Measurements from ENCODE around the gene LRRC4B. TPM values are rescaled to one million over a fixed set of nuclear protein-coding genes. Genes with fewer than 3 reads are reported as not detected.
A peak's percentile ranks its signal among the peaks of the same experiment; 100 is the strongest.

Gene LRRC4B
- polyA plus RNA-seq, 6 donors from 2014 or later = 0.10 TPM; not detected in 5

DNA sequence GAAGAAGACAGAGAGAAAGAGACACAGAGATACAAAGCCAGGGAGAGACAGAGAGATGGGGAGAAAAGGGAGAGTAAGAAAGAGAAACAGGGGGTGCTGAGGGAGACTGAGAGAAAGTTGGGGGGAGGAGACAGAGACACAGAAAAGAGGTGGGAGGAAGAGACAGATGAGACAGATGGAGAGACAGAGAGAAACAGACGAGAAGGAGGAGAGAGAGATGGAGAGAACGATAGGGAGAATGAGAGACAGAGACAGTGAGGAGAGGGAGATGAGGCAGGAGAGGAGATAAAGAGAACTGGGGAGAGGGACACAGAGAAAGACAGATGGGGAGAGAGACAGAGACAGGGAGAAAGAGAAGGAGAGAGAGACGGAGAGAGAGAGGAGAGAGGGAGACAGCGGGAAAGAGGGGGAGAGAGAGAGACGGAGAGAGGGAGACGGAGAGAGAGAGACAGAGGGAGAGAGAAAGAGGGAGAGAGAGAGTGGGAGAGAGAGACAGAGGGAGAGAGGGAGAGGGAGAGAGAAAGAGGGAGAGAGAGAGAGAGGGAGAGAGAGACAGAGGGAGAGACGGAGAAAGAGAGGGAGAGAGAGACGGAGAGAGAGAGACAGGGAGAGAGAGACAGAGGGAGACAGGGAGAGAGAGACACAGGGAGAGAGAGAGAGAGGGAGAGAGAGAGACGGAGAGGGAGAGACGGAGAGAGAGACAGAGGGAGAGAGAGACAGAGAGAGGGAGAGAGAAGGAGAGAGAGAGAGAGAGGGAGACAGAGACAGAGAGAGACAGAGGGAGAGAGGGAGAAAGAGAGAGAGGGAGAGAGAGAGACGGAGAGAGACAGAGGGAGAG lies 69.8 kb downstream of the LRRC4B start:
- Mint-ChIP-seq H3K4me1 (peaks cover 0 to 10% (median 2%) of the 10 kb centered on the region in 3 donors), H3K27me3 (no peaks in the 10 kb centered on the region), H3K4me3 (no peak overlapping the region), H3K9me3 (no peaks in the 10 kb centered on the region), H3K27ac (no peak overlapping the region), H3K36me3 (no peaks in the 10 kb centered on the region)
- ATAC-seq (ENCODE audit: low read depth in 2 of 2) = no peak
- DNase-seq = no peak

DNA sequence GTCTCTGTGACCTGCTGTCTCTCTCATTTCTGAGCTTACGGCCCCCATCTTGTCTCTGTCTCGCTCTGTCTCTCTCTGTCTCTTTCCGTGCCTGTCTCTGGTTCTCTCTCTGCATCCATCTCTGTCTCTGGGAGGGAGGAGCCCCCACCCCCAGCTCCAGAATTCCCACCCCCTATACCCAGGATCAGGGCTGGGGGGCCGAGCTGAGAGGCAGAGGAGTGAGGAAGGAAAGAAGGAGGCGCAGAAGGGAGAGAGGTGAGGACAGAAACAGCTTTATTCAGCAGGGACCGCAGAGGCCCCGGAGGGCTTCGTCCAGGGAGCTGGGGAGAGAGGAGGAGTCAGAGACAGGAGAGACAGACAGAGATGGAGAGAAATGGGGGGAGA lies 71.2 kb downstream of the LRRC4B start:
- DNase-seq (no peak), ATAC-seq (ENCODE audit: low read depth in 2 of 2) (no peak)
- no peaks in the 10 kb centered on the region for H3K9me3 Mint-ChIP-seq
- H3K27ac Mint-ChIP-seq = no peak overlapping the region
- no peak overlapping the region for H3K4me3 Mint-ChIP-seq
- peaks cover 7 to 14% (median 7%) of the 10 kb centered on the region in 3 donors for H3K4me1 Mint-ChIP-seq
- H3K27me3 Mint-ChIP-seq = peaks cover 0 to 4% (median 0%) of the 10 kb centered on the region in 3 donors
- no peaks in the 10 kb centered on the region for H3K36me3 Mint-ChIP-seq

DNA sequence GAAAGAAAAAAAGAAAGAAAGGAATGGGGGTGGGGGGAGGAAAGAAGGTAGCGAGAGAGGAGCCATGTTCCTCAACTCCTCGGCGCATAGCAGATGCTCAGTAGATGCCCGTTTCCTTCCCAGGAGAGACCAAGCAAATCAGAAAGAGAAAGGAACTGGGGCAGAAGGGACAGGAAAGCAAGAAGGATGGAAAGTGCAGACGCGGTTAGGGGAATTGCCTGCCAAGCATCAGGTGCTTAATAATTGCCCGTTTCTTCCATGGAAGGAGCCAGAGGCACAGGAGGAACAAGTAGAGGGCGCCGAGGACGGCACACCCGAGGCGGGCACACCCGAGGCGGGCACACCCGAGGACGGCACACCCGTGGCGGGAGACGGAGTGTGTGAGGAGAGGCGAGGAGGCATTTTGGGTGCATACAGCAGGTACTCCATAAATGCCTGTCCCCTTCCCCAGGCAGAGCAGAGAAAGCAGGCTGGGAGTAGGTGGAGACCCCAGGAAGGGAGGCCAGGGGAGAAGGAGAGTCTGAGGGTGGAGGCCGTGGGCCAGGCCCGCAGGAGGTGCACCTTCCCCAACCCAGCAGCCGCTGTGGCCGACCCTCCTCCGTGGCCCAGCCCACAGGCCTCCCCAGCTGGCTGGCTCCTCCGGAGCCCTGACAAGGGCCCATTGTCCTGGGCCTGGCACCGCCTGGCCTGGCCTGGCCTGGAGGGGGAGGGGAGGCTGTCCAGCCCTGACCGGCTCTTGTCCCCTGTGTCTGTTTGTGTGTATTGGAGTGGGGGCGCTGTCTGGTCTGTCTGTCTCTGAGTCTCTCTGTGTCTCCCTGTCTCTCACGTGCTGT lies 71.8 kb downstream of the LRRC4B start:
- ATAC-seq (ENCODE audit: low read depth in 2 of 2) = no peak
- Mint-ChIP-seq H3K27me3 (peaks cover 0 to 10% (median 4%) of the 10 kb centered on the region in 3 donors), H3K9me3 (no peaks in the 10 kb centered on the region), H3K36me3 (no peaks in the 10 kb centered on the region), H3K4me3 (no peak overlapping the region), H3K27ac (peak overlapping the region in 1 of 6 donors; percentile 11), H3K4me1 (peaks cover 11 to 17% (median 13%) of the 10 kb centered on the region in 3 donors)
- no peak for DNase-seq

GRCh38 chr19:50495020-50495531 lies 73.2 kb downstream of the LRRC4B start:
- Mint-ChIP-seq H3K4me3 (no peak overlapping the region), H3K36me3 (no peaks in the 10 kb centered on the region), H3K4me1 (peaks cover 20 to 23% (median 22%) of the 10 kb centered on the region in 3 donors), H3K9me3 (no peaks in the 10 kb centered on the region), H3K27me3 (peaks cover 0 to 16% (median 4%) of the 10 kb centered on the region in 3 donors), H3K27ac (peak overlapping the region in 1 of 6 donors; percentile 1)
- DNase-seq (no peak), ATAC-seq (ENCODE audit: low read depth in 2 of 2) (no peak)

DNA sequence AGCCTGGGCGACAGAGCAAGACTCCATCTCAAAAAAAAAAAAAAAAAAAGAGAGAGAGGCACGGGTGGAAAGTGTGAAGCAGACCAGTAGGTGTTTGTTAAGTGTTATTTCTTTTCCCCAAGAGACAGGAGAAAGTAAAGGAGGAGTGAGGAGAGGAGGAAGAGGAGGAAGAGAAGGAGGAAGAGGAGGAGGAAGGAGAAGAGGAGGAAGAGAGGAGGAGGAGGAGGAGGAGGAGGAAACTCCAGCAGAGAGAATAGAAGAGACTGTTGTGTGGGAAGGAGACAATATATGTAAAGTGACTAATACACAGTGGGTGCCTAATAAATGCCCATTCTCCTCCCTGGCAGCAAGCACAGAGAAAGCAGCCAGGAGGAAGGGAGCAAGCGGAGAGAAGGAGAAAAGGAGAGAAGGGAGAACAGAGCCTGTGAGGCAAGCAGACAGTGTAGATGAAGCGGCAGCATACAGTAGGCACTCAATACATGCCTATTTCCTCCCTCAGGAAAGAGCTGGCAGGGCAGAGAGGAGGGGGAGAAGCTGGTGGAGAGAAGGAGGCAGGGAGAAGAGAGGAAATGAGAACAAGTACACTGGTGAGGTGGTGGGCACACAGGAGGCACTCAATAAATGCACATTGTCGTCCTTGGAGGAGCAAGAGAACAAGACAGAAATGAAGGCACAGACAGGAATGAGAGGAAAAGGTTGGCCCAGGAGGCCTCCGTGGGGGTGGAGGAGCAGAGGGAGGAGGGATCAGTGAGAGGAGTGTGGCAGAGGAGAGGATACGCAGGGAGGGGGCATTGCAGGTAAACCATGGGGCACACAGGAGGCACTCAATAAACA lies 73.8 kb downstream of the LRRC4B start:
- H3K4me1 Mint-ChIP-seq = peaks cover 24 to 25% (median 25%) of the 10 kb centered on the region in 3 donors
- H3K27ac Mint-ChIP-seq = peak overlapping the region in 2 of 6 donors; percentile 72 to 81
- H3K36me3 Mint-ChIP-seq = peaks cover 0 to 5% of the 10 kb centered on the region in 2 donors
- peaks cover 0 to 16% (median 4%) of the 10 kb centered on the region in 3 donors for H3K27me3 Mint-ChIP-seq
- H3K4me3 Mint-ChIP-seq = no peak overlapping the region
- H3K9me3 Mint-ChIP-seq = no peaks in the 10 kb centered on the region
- DNase-seq (no peak), ATAC-seq (ENCODE audit: low read depth in 2 of 2) (no peak)

DNA sequence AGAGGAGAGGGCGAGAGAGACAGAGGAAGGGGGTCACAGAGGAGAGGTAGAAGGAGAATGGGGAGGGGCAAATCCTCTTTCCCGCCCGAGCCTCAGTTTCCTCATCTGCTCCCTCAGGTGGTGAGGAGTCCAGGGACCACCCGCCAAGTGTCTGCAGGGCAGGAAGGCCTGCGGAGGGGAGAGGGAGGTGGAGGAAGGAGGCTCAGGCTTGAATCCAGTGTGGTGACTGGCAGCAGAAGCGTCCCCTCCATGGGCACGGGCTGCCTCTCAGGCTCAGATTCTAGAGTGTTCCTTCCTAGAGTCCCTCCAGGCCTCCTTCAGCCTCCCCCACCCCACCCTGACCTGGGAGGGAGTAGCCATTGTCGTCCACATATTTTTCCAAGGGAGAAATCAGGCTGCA lies 75.1 kb downstream of the LRRC4B start:
- Mint-ChIP-seq H3K27ac (no peak overlapping the region), H3K4me3 (no peak overlapping the region), H3K9me3 (no peaks in the 10 kb centered on the region), H3K27me3 (peaks cover 0 to 16% (median 4%) of the 10 kb centered on the region in 3 donors), H3K36me3 (peaks cover 0 to 18% of the 10 kb centered on the region in 2 donors), H3K4me1 (peaks cover 36 to 37% (median 36%) of the 10 kb centered on the region in 3 donors)
- DNase-seq = no peak
- ATAC-seq (ENCODE audit: low read depth in 2 of 2) = no peak

GRCh38 chr19:50492303-50493052 lies 75.8 kb downstream of the LRRC4B start:
- peak; percentile 91 to 94 for ATAC-seq (ENCODE audit: low read depth in 2 of 2)
- peaks cover 0 to 18% of the 10 kb centered on the region in 2 donors for H3K36me3 Mint-ChIP-seq
- H3K4me1 Mint-ChIP-seq = peaks cover 39 to 44% (median 42%) of the 10 kb centered on the region in 3 donors
- H3K27ac Mint-ChIP-seq = peak overlapping the region in 3 of 6 donors; percentile 35 to 85 (median 77)
- H3K4me3 Mint-ChIP-seq = peak overlapping the region in 1 of 8 donors; percentile 16
- H3K27me3 Mint-ChIP-seq = peaks cover 4 to 16% (median 5%) of the 10 kb centered on the region in 3 donors
- H3K9me3 Mint-ChIP-seq = no peaks in the 10 kb centered on the region
- DNase-seq = no peak

GRCh38 chr19:50490991-50491472 lies 77.2 kb downstream of the LRRC4B start:
- H3K36me3 Mint-ChIP-seq = peaks cover 0 to 18% of the 10 kb centered on the region in 2 donors
- peak overlapping the region in 4 of 6 donors; percentile 71 to 92 (median 80) for H3K27ac Mint-ChIP-seq
- peaks cover 39 to 52% (median 51%) of the 10 kb centered on the region in 3 donors for H3K4me1 Mint-ChIP-seq
- H3K9me3 Mint-ChIP-seq = no peaks in the 10 kb centered on the region
- ATAC-seq (ENCODE audit: low read depth in 2 of 2) = no peak
- no peak for DNase-seq
- H3K27me3 Mint-ChIP-seq = peaks cover 4 to 16% (median 7%) of the 10 kb centered on the region in 3 donors
- peak overlapping the region in 1 of 8 donors; percentile 16 for H3K4me3 Mint-ChIP-seq

DNA sequence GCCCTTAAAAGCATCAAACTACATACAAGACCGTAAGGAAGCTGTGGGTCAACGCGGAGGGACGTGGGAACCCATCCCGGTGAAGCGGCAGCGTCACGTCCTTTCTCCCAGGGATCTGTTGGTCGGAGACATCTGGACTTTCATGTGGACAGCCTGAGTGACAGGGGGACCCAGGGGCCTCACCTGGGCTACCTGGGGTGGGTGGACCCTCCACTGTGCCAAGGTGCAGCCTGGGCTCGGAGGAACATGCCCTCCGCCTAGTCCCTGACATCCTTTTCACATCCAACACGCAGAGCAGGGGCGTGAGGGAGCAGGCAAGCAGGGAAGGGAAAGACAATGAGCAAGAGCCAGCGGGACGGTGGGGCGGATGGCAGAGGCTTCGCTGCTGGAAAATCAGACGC lies 77.8 kb downstream of the LRRC4B start:
- H3K4me1 Mint-ChIP-seq = peaks cover 43 to 55% (median 51%) of the 10 kb centered on the region in 3 donors
- DNase-seq (no peak), ATAC-seq (ENCODE audit: low read depth in 2 of 2) (no peak)
- no peaks in the 10 kb centered on the region for H3K9me3 Mint-ChIP-seq
- H3K36me3 Mint-ChIP-seq = peaks cover 0 to 18% of the 10 kb centered on the region in 2 donors
- H3K27me3 Mint-ChIP-seq = peaks cover 4 to 16% (median 7%) of the 10 kb centered on the region in 3 donors
- H3K27ac Mint-ChIP-seq = peak overlapping the region in 3 of 6 donors; percentile 37 to 77 (median 71)
- no peak overlapping the region for H3K4me3 Mint-ChIP-seq

GRCh38 chr19:50489461-50490011 lies 78.7 kb downstream of the LRRC4B start:
- H3K36me3 Mint-ChIP-seq = peaks cover 0 to 18% of the 10 kb centered on the region in 2 donors
- H3K9me3 Mint-ChIP-seq = no peaks in the 10 kb centered on the region
- H3K4me3 Mint-ChIP-seq = peak overlapping the region in 2 of 8 donors; percentile 63 to 69
- DNase-seq = no peak
- peaks cover 4 to 16% (median 7%) of the 10 kb centered on the region in 3 donors for H3K27me3 Mint-ChIP-seq
- peaks cover 46 to 59% (median 51%) of the 10 kb centered on the region in 3 donors for H3K4me1 Mint-ChIP-seq
- ATAC-seq (ENCODE audit: low read depth in 2 of 2) = no peak
- peak overlapping the region in 3 of 6 donors; percentile 12 to 70 (median 50) for H3K27ac Mint-ChIP-seq

- Mint-ChIP-seq H3K36me3 (peaks cover 0 to 18% of the 10 kb centered on the region in 2 donors), H3K9me3 (no peaks in the 10 kb centered on the region), H3K4me1 (peaks cover 46 to 59% (median 51%) of the 10 kb centered on the region in 3 donors), H3K27ac (peak overlapping the region in 2 of 6 donors; percentile 12 to 33), H3K4me3 (no peak overlapping the region), H3K27me3 (peaks cover 4 to 16% (median 7%) of the 10 kb centered on the region in 3 donors)
- DNase-seq (no peak), ATAC-seq (ENCODE audit: low read depth in 2 of 2) (no peak)
Measured at GRCh38 chr19:50488389-50489194, 79.6 kb downstream of the LRRC4B start.

Measured in naive B cell (primary cell).